HG03342 (cell line): ENCODE measurements around the gene LSR.
"Not testable (repeated sequence)": the region's sequence is repeated elsewhere in the genome, so short reads cannot be mapped to it uniquely, and the experiment has no call there.

ENCODE experiments used
- ATAC-seq: cut with Tn5 transposase; IDR thresholded peaks from one replicate; pipeline ENCODE4 v1.9.1; 2021; ENCODE audit warnings: mild to moderate bottlenecking, moderate library complexity; ENCODE audit not compliant: unreplicated experiment

LSR gene

GRCh38 chr19:35284153-35285094 is 35.6 kb downstream of the LSR start:
- ATAC-seq, result no peak

- ATAC-seq, result no peak
These were observed 36.3 kb downstream of the LSR start for GRCh38 chr19:35285095-35285449.

DNA sequence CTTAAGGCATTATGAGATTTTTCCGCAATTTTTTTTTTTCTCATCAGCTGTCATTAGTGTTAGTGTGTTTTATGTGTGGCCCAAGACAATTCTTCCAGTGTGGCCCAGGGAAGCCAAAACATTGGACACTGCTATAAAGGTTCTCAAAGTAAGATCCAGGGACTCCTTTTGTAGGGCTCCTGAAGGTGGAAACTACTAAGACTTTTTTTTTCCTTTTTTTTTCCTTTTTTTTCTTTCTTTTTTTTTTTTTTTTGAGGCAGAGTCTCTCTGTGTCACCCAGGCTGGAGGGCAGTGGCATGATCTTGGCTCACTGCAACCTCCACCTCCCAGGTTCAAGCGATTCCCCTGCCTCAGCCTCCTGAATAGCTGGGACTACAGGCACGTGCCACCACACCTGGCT is 36.7 kb downstream of the LSR start:
- not testable (repeated sequence) for ATAC-seq

GRCh38 chr19:35286101-35286500 is 37.3 kb downstream of the LSR start:
- not testable (repeated sequence) for ATAC-seq

- ATAC-seq, result no peak
These were observed 38.9 kb downstream of the LSR start for GRCh38 chr19:35287713-35288112.

GRCh38 chr19:35288331-35288730 is 39.5 kb downstream of the LSR start:
- no peak for ATAC-seq

DNA sequence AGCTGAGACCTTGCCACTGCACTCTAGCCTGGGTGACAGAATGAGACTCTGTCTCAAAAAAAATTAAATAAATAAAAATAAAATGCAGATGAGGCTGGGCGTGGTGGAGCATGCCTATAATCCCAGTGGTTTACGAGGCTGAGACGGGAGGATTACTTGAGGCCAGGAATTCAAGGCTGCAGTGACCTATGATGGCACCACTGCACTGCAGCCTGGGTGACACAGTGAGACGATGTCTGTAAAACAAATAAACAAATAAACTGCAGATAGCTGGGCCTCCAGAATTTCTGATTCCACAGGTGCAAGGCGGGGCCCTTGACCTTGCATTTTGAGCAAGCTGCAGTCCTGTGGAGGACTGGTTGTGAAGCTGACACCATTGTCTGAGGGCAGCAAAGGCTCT is 40.1 kb downstream of the LSR start:
- ATAC-seq, result no peak

DNA sequence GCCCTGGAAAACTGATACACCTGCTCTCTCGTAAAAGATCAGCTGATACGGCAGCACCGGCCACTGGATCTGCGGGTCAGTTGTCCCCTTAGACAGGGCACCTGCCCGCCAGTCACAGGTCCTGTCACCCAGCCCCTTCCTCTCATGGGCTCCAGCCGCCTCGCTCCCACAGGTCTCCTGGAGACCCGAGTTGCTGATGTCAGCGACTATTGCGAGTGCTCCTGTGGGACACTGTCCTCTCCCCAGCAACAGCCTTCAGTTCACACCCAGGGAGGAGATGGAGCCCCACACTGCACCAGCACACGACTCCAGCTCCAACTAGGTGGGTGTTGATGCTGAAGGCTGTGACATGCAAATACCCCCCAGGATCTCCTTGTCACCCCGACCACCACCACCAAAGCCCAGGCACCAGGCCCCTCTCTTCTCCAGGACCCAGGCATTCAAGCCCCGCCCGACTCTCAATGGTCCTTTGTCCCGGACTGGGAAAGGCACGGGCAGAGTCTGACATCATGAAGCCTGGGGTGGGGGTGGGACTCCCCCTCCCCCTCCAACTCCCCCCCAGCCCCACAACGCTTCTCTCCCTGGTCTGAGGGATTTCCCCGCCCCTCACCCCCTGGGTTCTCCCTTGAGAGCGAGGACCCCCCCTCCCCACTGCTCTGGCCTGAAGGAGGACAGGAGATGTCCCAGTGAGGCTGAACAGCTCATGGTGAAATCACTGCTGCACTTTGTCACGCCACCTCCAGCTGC is 41.8 kb downstream of the LSR start:
- no peak for ATAC-seq

DNA sequence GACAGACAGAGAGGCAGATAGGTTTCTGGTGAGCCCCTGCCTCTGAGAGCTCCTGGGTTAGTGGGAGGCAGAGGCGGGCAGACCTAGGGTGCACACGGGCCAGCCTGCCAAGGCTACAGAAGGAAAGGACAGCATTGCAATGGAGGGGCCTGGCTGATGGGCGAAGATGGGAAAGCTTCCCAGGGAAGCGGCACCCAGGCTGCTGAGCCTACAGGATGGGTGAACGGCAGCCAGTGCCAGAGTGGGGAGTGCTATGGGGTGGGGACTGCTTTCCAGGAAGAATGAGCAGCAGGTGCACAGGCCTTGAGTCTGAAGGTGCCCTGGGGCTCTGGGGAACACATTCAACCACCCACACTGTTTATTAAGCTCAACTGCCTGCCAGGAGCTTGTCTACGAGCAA is 42.5 kb downstream of the LSR start:
- no peak for ATAC-seq

DNA sequence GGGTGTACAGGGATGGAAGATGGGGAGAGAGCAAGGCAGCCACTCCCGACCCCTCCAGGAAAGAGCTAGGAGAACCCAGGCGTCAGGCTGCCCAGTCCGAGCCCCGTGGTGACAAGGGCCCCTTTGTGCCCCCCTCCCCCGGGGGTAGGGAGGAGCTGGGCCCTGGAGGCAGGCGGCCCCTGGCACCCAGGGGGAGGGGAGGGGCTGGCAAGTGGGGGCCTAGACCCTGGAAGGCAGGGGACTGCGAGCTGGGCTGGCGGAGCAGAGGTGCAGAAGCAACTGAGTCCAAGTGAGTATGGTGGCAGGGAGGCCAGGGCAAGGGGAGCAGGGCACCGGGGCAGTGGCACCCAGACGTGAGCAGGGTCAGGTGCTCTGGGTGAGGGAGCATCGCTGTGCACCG is 43.1 kb downstream of the LSR start, which contains the start of gene MAG:
TSS of gene MAG (plus strand) at position 246 of the 400 bp plus-strand sequence. CDS start 3,248 bp downstream, outside the sequence.
- ATAC-seq, result no peak

DNA sequence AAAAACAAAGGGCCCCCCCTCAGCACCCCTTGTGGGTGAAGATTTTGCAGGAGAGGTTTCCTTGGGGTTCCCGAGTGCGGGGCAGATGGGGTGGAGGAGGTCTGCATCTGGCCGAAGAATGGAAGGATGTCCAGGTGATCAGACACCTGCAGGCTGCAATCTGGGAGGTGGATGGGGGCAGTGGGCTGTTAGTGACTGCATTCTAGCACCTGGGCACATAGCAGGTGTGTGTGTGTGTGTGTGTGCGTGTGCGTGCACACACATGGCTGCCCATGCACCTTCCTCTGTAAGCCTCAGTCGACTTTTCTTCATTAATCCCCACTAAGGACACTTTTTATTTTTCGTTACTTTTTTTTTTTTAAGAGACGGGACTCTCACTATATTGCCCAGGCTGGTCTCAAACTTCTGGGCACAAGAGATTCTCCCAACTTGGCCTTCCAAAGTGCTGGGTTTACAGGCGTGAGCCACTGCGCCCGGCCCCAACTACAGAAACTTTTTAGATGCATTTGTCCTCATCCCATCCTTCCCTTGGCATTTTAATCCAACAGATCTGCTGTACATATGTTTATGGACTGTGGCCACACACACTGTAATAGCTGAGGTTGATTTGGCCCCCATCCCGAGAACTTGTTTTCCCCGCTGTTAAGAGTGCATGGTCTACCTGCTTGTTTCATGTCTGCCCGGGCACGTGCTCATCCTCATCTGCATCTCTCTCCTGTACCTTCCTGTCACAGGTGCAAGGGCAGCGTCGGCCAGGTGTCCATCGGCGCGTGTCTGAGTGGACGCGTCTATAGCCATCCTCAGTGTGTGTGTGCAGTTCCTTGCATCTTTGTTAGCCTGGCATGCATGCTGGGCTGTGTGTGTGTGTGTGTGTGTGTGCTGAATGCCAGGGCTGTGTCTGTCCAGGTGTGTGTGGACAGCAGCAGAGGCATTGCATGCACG is 43.9 kb downstream of the LSR start:
- no peak for ATAC-seq

DNA sequence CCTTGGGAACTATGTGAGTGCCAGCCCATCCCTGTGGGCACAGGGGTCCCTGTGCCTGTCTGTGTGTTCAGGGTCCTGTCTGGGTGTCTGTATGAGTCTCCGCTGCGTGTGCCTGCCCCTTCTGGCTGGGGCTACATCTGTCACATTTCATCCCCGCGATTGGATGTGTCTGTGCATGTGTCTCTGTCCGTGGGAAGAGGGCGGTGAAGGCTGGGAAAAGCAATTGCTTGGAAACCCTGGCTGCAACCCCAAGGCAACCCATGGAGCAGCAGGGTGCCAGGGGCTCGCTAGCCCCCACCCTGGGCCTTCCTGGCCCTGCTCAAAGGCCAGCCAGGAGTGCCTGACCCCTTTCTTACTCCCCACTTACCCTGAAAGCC is 44.5 kb downstream of the LSR start:
- no peak for ATAC-seq

GRCh38 chr19:35293808-35294207 is 45.0 kb downstream of the LSR start:
- no peak for ATAC-seq

- ATAC-seq, result no peak
These were observed 45.5 kb downstream of the LSR start for GRCh38 chr19:35294328-35294727.

DNA sequence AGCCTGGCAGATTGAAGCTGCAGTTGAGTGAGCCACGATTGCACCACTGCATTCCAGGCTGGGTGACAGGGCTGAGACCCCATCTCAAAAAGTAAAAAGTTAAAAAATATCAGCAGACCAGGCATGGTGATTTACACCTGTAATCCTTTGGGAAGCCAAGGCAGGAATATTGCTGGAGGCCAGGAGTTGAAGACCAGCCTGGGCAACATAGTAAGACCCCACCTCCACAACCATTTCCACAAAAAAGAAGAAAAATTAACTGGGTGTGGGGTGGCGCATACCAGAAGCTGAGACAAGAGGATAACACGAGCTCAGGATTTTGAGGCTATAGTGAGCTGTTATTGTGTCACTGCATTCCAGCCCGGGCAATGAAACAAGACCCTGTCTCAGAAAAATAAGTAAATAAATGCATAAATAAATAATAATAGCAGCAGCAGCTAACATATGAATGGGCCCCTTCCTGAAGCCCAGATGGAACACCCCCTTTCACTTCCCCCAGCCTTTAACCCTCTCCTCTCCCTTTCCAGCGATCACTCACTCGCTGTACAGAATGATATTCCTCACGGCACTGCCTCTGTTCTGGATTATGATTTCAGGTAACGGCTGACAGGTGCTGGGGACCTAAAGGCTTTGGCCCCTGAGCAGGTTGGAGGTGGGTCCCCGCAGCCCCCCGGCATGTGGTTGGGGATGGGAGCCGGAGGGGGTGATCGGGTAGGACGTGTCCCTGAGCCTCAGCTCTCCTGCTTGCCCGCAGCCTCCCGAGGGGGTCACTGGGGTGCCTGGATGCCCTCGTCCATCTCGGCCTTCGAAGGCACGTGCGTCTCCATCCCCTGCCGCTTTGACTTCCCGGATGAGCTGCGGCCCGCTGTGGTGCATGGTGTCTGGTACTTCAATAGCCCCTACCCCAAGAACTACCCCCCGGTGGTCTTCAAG is 46.3 kb downstream of the LSR start:
- no peak for ATAC-seq

GRCh38 chr19:35295792-35296462 is 47.1 kb downstream of the LSR start:
- ATAC-seq, result no peak

DNA sequence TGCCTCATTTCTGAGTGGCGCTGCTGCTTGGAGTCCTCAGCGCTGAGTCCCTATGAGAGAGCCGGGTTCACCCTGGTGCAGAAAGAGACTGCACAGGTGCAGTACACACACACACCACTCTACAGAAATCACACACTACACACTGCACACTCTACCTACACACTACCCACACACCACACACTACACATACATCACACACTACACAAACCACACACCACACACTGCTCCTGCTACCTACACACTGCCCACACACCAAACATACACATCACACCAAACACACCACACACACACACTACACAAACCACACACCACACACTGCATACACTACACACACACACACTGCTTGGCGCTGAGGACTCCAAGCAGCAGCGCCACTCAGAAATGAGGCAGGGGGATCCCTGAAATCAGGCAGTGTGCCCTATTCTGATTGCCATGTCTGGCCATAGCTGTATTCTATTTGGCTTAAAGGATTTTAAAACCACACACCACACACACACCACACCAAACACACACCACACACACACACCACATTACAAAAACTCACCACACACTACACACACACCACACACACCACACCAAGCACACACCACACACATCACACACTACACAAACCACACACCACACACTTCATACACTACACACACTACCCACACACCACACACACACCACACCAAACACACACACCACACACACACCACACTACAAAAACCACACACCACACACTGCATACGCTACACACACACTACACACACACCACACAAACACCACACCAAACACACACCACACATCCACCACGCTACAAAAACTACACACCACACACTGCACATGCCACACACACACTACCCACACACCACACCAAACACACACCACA is 48.1 kb downstream of the LSR start:
- ATAC-seq, result no peak

DNA sequence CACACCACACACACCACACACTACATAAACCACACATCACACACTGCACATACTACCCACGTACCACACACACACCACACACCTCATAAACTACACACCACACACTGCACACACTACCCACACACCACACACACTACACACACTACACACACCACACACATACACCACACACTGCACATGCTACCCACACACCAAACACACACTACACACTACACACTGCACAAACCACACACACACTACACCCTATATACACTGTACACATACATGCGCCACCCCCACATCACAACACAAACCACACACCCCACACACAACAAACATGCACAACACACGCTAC is 48.7 kb downstream of the LSR start:
- no peak for ATAC-seq

GRCh38 chr19:35297922-35298321 is 49.1 kb downstream of the LSR start:
- no peak for ATAC-seq
